CD4-positive, alpha-beta T cell (primary cell): ENCODE measurements around the gene ARSI. TPM values are rescaled to one million over a fixed set of nuclear protein-coding genes. Genes with fewer than 3 reads are reported as not detected.

Source experiments
- ATAC-seq: fragments of 200-7000 bp; cut with Tn5 transposase; one replicate; pipeline ENCODE4 v1.10.0; 2022; ENCODE audit warnings: mild to moderate bottlenecking; ENCODE audit not compliant: poor library complexity
- CTCF ChIA-PET: fragments of 350-600 bp; sonication (Branson Sonifier 250); formaldehyde crosslinking; loops from one replicate; lab custom pipeline; 2021; ENCODE audit warnings: antibody characterized with exemption, inconsistent platforms; lab: Charles Lee
- POLR2A ChIA-PET: fragments of 350-600 bp; sonication (Branson Sonifier 250); formaldehyde crosslinking; loops from one replicate; lab custom pipeline; 2021; ENCODE audit warnings: antibody characterized with exemption, inconsistent platforms; lab: Charles Lee
- DNase-seq, 14 experiments: peaks; one replicate each; pipeline ENCODE4 v3.0.0-alpha.2; 2013 to 2020; ENCODE audit warnings: mixed read lengths in 2 of 14
- H3K27ac ChIP-seq, 2 donors: one replicate each; pipeline versions ENCODE4 v1.5.1 to v1.7.0; 2013; ENCODE audit warnings: low read length in 2 of 2, low read depth in 1 of 2, mild to moderate bottlenecking in 1 of 2
- H3K27me3 ChIP-seq, 2 experiments: 1 replicate in 1 of 2; 2 replicates in 1 of 2; pipeline versions ENCODE4 v1.6.1 to v1.7.0; 2013; ENCODE audit warnings: low read length in 2 of 2, control low read depth in 1 of 2, mild to moderate bottlenecking in 1 of 2, moderate library complexity in 1 of 2; ENCODE audit not compliant: insufficient read depth in 2 of 2, control insufficient read depth in 1 of 2
- H3K36me3 ChIP-seq: one replicate; pipeline ENCODE4 v1.6.1; 2013; ENCODE audit warnings: low read length, control low read depth; ENCODE audit not compliant: insufficient read depth
- H3K4me1 ChIP-seq: one replicate; pipeline ENCODE4 v1.6.1; 2013; ENCODE audit warnings: low read length, control low read depth; ENCODE audit not compliant: insufficient read depth
- H3K4me3 ChIP-seq: one replicate; pipeline ENCODE4 v1.5.1; 2013; ENCODE audit warnings: mild to moderate bottlenecking, low read length, moderate library complexity
- H3K9me3 ChIP-seq, 2 experiments: 1 replicate in 1 of 2; 2 replicates in 1 of 2; pipeline versions ENCODE4 v1.6.1 to v1.7.0; 2013; ENCODE audit warnings: low read length in 2 of 2, mild to moderate bottlenecking in 2 of 2, control low read depth in 1 of 2, moderate library complexity in 1 of 2; ENCODE audit not compliant: control insufficient read depth in 1 of 2, insufficient read depth in 1 of 2
- H3K27ac Mint-ChIP-seq: one replicate; pipeline ENCODE4 v1.8.0; 2020; ENCODE audit warnings: mixed read lengths
- H3K27me3 Mint-ChIP-seq: one replicate; pipeline ENCODE4 v1.8.0; 2021; ENCODE audit warnings: mixed read lengths
- H3K36me3 Mint-ChIP-seq: one replicate; pipeline ENCODE4 v1.8.0; 2021; ENCODE audit warnings: low read depth, mixed read lengths
- H3K4me1 Mint-ChIP-seq: one replicate; pipeline ENCODE4 v1.8.0; 2021; ENCODE audit warnings: low read depth, mixed read lengths
- H3K4me3 Mint-ChIP-seq: one replicate; pipeline ENCODE4 v1.8.0; 2020; ENCODE audit warnings: mild to moderate bottlenecking, mixed read lengths
- H3K9me3 Mint-ChIP-seq: one replicate; pipeline ENCODE4 v1.8.0; 2020; ENCODE audit warnings: mixed read lengths
- CTCF ChIP-seq: fragments of 200-600 bp; IDR thresholded peaks from one replicate; pipeline ENCODE4 v1.8.0; 2022; ENCODE audit warnings: antibody characterized with exemption, mild to moderate bottlenecking
- intact Hi-C, 2 experiments: fragments of 100-400 bp; cut with DNase I in 1 of 2; cut with micrococcal nuclease in 1 of 2; formaldehyde crosslinking; loops; one replicate each; pipeline versions ENCODE4 v1.15.1 to v1.9.0; 2023 to 2025; cut with DNase I, micrococcal nuclease
- total RNA-seq, 174 experiments: library from RNA in 2 of 174; stranded (reverse) in 2 of 174; gene quantifications; one replicate each; pipeline ENCODE4 v1.2.3 and lab custom pipeline; 2021 to 2026

ARSI gene
- total RNA-seq, 2 experiments from 2014 or later = 0.22 to 0.56 TPM

- Mint-ChIP-seq H3K36me3 (no peaks in the 10 kb centered on the region), H3K4me3 (no peak overlapping the region), H3K9me3 (no peaks in the 10 kb centered on the region), H3K4me1 (no peaks in the 10 kb centered on the region), H3K27ac (no peak overlapping the region), H3K27me3 (no peaks in the 10 kb centered on the region)
- ChIA-PET POLR2A (no interaction called here), CTCF (no interaction called here)
- no peaks in the 10 kb centered on the region for H3K27me3 ChIP-seq
- ATAC-seq (no peak), DNase-seq (no peak)
- H3K4me3 ChIP-seq = no peak overlapping the region
- intact Hi-C loops = no loop called here
- H3K36me3 ChIP-seq = no peaks in the 10 kb centered on the region
- no peak overlapping the region for H3K27ac ChIP-seq
- TF ChIP-seq CTCF = no peak
- H3K9me3 ChIP-seq = no peaks in the 10 kb centered on the region
- no peaks in the 10 kb centered on the region for H3K4me1 ChIP-seq
Observed at GRCh38 chr5:150254363-150254762, 48.3 kb downstream of the ARSI start.

- H3K27me3 ChIP-seq = no peaks in the 10 kb centered on the region
- no peaks in the 10 kb centered on the region for H3K36me3 ChIP-seq
- no peaks in the 10 kb centered on the region for H3K9me3 ChIP-seq
- CTCF ChIA-PET = no interaction called here
- Mint-ChIP-seq H3K27ac (no peak overlapping the region), H3K9me3 (no peaks in the 10 kb centered on the region), H3K4me1 (no peaks in the 10 kb centered on the region), H3K36me3 (no peaks in the 10 kb centered on the region), H3K4me3 (no peak overlapping the region), H3K27me3 (no peaks in the 10 kb centered on the region)
- H3K4me3 ChIP-seq = no peak overlapping the region
- no peak for ATAC-seq
- no peak overlapping the region for H3K27ac ChIP-seq
- TF ChIP-seq CTCF = no peak
- H3K4me1 ChIP-seq = no peaks in the 10 kb centered on the region
- intact Hi-C loops = no loop called here
- no peak for DNase-seq
- POLR2A ChIA-PET = no interaction called here
Observed at GRCh38 chr5:150253416-150254208, 49.1 kb downstream of the ARSI start.

- CTCF ChIA-PET = no interaction called here
- no peak overlapping the region for H3K4me3 ChIP-seq
- Mint-ChIP-seq H3K9me3 (no peaks in the 10 kb centered on the region), H3K27me3 (no peaks in the 10 kb centered on the region), H3K4me3 (no peak overlapping the region), H3K4me1 (no peaks in the 10 kb centered on the region), H3K27ac (no peak overlapping the region), H3K36me3 (no peaks in the 10 kb centered on the region)
- H3K36me3 ChIP-seq = no peaks in the 10 kb centered on the region
- H3K4me1 ChIP-seq = no peaks in the 10 kb centered on the region
- H3K27ac ChIP-seq = no peak overlapping the region
- intact Hi-C loops = no loop called here
- no peaks in the 10 kb centered on the region for H3K27me3 ChIP-seq
- H3K9me3 ChIP-seq = no peaks in the 10 kb centered on the region
- DNase-seq = no peak
- no peak for ATAC-seq
- no peak for TF ChIP-seq CTCF
- POLR2A ChIA-PET = no interaction called here
Observed at GRCh38 chr5:150252489-150252888, 50.2 kb downstream of the ARSI start.
